Keratinocyte (primary cell): ENCODE data around the gene MOK. TPM values are rescaled to one million over a fixed set of nuclear protein-coding genes. Genes with fewer than 3 reads are reported as not detected.

Experiments used
- DNase-seq: peaks from one replicate; pipeline ENCODE4 v3.0.0-alpha.2; 2011; ENCODE audit warnings: low read depth, missing footprints, low spot score
- FAIRE-seq: peaks from 2 replicates; lab custom pipeline; 2011; peaks lifted over from hg19 to GRCh38; lab: Jason Lieb, UNC
- H2AFZ ChIP-seq: 2 replicates; pipeline ENCODE4 v1.6.0; 2012; ENCODE audit warnings: low read length, control low read depth, inconsistent platforms; ENCODE audit not compliant: control insufficient read depth
- H3K27ac ChIP-seq: 2 replicates; pipeline ENCODE4 v1.5.1; 2011; ENCODE audit warnings: low read length; ENCODE audit not compliant: control insufficient read depth, insufficient read depth
- H3K27me3 ChIP-seq: 3 replicates; pipeline ENCODE4 v1.6.0; 2011; ENCODE audit warnings: low read length; ENCODE audit not compliant: control insufficient read depth, insufficient read depth; ENCODE audit errors: extremely low read depth
- H3K36me3 ChIP-seq, 2 experiments: 2 replicates in 1 of 2; 3 replicates in 1 of 2; pipeline ENCODE4 v1.5.1; 2011; ENCODE audit warnings: low read length in 2 of 2, mild to moderate bottlenecking in 1 of 2; ENCODE audit not compliant: control insufficient read depth in 2 of 2, insufficient read depth in 2 of 2; ENCODE audit errors: extremely low read depth in 1 of 2
- H3K4me1 ChIP-seq: 3 replicates; pipeline ENCODE4 v1.5.1; 2011; ENCODE audit warnings: low read length; ENCODE audit not compliant: control insufficient read depth, insufficient read depth; ENCODE audit errors: extremely low read depth
- H3K4me2 ChIP-seq: 3 replicates; pipeline ENCODE4 v1.6.0; 2011; ENCODE audit warnings: low read depth, low read length; ENCODE audit not compliant: control insufficient read depth, insufficient read depth; ENCODE audit errors: extremely low read depth
- H3K4me3 ChIP-seq, 3 experiments: fragments of 200-600 bp in 1 of 3; sonication (generic) in 1 of 3; 2 replicates in 2 of 3; 3 replicates in 1 of 3; pipeline ENCODE4 v1.5.1; 2011 to 2016; ENCODE audit warnings: low read length in 3 of 3, mild to moderate bottlenecking in 3 of 3, control low read depth in 2 of 3, inconsistent platforms in 1 of 3, low read depth in 1 of 3, mixed read lengths in 1 of 3, mixed run types in 1 of 3, moderate library complexity in 1 of 3; ENCODE audit not compliant: control insufficient read depth in 2 of 3, insufficient read depth in 2 of 3; ENCODE audit errors: extremely low read depth in 1 of 3
- H3K79me2 ChIP-seq: 2 replicates; pipeline ENCODE4 v1.6.0; 2012; ENCODE audit warnings: low read length; ENCODE audit not compliant: control insufficient read depth, insufficient read depth
- H3K9ac ChIP-seq: 3 replicates; pipeline ENCODE4 v1.6.0; 2011; ENCODE audit warnings: low read length; ENCODE audit not compliant: control insufficient read depth, insufficient read depth; ENCODE audit errors: extremely low read depth
- H3K9me1 ChIP-seq: 3 replicates; pipeline ENCODE4 v1.6.0; 2011; ENCODE audit warnings: low read length; ENCODE audit not compliant: control insufficient read depth, insufficient read depth; ENCODE audit errors: extremely low read depth
- H3K9me3 ChIP-seq: 2 replicates; pipeline ENCODE4 v1.5.1; 2012; ENCODE audit warnings: low read depth, low read length; ENCODE audit not compliant: control insufficient read depth
- H4K20me1 ChIP-seq: 3 replicates; pipeline ENCODE4 v1.6.0; 2011; ENCODE audit warnings: low read length; ENCODE audit not compliant: control insufficient read depth, insufficient read depth; ENCODE audit errors: extremely low read depth
- CTCF ChIP-seq, 3 experiments: IDR thresholded peaks in 1 of 3; conservative IDR thresholded peaks in 1 of 3; optimal IDR thresholded peaks in 1 of 3; 2 replicates in 2 of 3; 3 replicates in 1 of 3; pipeline versions ENCODE3 to v1.5.1; 2011; ENCODE audit warnings: low read length in 3 of 3, mild to moderate bottlenecking in 3 of 3, moderate library complexity in 2 of 3, control low read depth in 1 of 3, inconsistent platforms in 1 of 3; ENCODE audit not compliant: insufficient read depth in 2 of 3; ENCODE audit errors: extremely low read depth in 1 of 3
- EZH2 ChIP-seq: IDR thresholded peaks from one replicate; pipeline ENCODE4 v1.6.1; 2012; ENCODE audit warnings: inconsistent platforms, mild to moderate bottlenecking, low read length, moderate library complexity
- dilution Hi-C: fragments of 300-500 bp; cut with MboI; formaldehyde crosslinking; loops from one replicate; pipeline ENCODE4 v1.7.0; 2020; ENCODE audit warnings: low sequenced_read_pairs; ENCODE audit not compliant: extremely low pct_ligation_motif_present
- polyA plus RNA-seq, 5 experiments: library from polyadenylated mRNA; depleted of rRNA in 3 of 5; stranded (reverse) in 3 of 5; stranded (forward) in 1 of 5; unstranded in 1 of 5; fragments of >200 nt; gene quantifications; 1 replicate in 1 of 5; 2 replicates in 3 of 5; 3 replicates in 1 of 5; pipeline versions ENCODE4 v1.2.1 to v1.2.3, GENCODE V29; 2011 to 2012; ENCODE audit warnings: missing spikeins in 2 of 5, low read depth in 1 of 5, low replicate concordance in 1 of 5

The MOK gene
- polyA plus RNA-seq, 1 donor (not counting 4 experiments of a cell fraction or from before 2014, with no cell fraction given): 38.1 TPM

GRCh38 chr14:102196039-102196901, 108.7 kb downstream of the MOK start:
- dilution Hi-C loops: no loop called here
- no peaks in the 10 kb centered on the region for H3K9me3 ChIP-seq
- peaks cover 12 to 14% of the 10 kb centered on the region in 2 experiments for H3K36me3 ChIP-seq
- H3K9ac ChIP-seq: no peak overlapping the region
- TF ChIP-seq CTCF (optimal IDR thresholded peaks at IDR 0.05 in 1 of 3, IDR thresholded peaks at IDR 0.05 in 1 of 3, conservative IDR thresholded peaks at IDR 0.05 in 1 of 3; ENCODE audit: extremely low read depth in 1 of 3, insufficient read depth in 2 of 3, low read length in 3 of 3): no peak
- no peak for TF ChIP-seq EZH2
- H3K27ac ChIP-seq: no peak overlapping the region
- no peaks in the 10 kb centered on the region for H3K9me1 ChIP-seq
- H4K20me1 ChIP-seq: peaks cover 12% of the 10 kb centered on the region
- no peaks in the 10 kb centered on the region for H3K27me3 ChIP-seq
- no peak overlapping the region for H3K4me2 ChIP-seq
- H3K4me1 ChIP-seq: peaks cover 3% of the 10 kb centered on the region
- H3K4me3 ChIP-seq: no peak overlapping the region
- no peak overlapping the region for H2AFZ ChIP-seq
- FAIRE-seq: no peak
- no peak for DNase-seq
- H3K79me2 ChIP-seq: peaks cover 57% of the 10 kb centered on the region

- H3K36me3 ChIP-seq: peaks cover 12 to 14% of the 10 kb centered on the region in 2 experiments
- FAIRE-seq: no peak
- peaks cover 60% of the 10 kb centered on the region for H3K79me2 ChIP-seq
- dilution Hi-C loops: no loop called here
- H3K27ac ChIP-seq: no peak overlapping the region
- H4K20me1 ChIP-seq: peaks cover 12% of the 10 kb centered on the region
- no peak overlapping the region for H3K4me2 ChIP-seq
- H3K9ac ChIP-seq: no peak overlapping the region
- no peaks in the 10 kb centered on the region for H3K9me1 ChIP-seq
- no peak for DNase-seq
- no peak overlapping the region for H3K4me3 ChIP-seq
- H3K4me1 ChIP-seq: peaks cover 3% of the 10 kb centered on the region
- no peak overlapping the region for H2AFZ ChIP-seq
- no peaks in the 10 kb centered on the region for H3K27me3 ChIP-seq
- TF ChIP-seq CTCF (optimal IDR thresholded peaks at IDR 0.05 in 1 of 3, IDR thresholded peaks at IDR 0.05 in 1 of 3, conservative IDR thresholded peaks at IDR 0.05 in 1 of 3; ENCODE audit: extremely low read depth in 1 of 3, insufficient read depth in 2 of 3, low read length in 3 of 3): no peak
- TF ChIP-seq EZH2: no peak
- no peaks in the 10 kb centered on the region for H3K9me3 ChIP-seq
Observed at GRCh38 chr14:102195446-102195845, 109.5 kb downstream of the MOK start.
